Measurements from ENCODE around the gene NFATC1.
"Not testable (repeated sequence)": the region's sequence is repeated elsewhere in the genome, so short reads cannot be mapped to it uniquely, and the experiment has no call there.

The NFATC1 gene

GRCh38 chr18:79479116-79479760, 83.5 kb downstream of the NFATC1 start:
- DNase-seq, result no peak

GRCh38 chr18:79479761-79480161, 84.0 kb downstream of the NFATC1 start:
- no peak for DNase-seq

GRCh38 chr18:79480171-79481045, 84.7 kb downstream of the NFATC1 start:
- no peak for DNase-seq

DNA sequence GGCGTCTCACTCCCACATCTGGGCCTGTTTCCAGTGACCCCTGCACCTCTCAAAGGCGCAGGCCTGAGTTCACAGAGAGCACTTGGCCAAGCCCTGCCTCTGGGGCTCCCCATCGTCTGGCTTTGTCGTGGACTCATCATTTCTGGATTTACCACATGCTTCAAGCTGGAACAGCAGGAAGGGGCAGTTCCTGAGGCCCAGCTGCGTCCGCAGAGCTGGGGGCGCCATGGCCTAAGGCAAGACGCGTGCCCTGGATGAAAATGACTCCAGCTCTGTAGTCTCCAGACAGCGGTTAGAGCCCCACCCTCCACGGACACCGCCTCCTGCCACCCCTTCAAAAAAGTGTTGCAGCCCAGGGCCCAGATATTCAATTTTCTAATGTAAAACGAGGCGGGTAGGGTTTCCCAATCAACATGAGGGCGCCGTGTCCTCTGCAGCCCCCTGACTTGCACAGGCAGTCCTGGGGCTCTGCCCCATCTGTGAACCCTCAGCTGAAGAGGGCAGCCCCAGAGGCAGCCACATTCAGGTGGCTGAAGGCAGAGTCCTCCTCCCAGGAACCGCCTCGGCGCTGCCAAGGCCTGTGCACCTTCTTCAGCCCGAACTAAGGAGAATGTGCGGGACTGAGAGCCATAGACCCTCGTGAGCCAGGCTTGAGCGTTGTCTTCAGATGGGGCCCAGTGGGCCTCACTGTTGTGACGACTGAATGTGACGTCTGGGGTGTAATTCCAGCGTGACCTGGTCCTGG, 85.5 kb downstream of the NFATC1 start:
- no peak for DNase-seq

DNA sequence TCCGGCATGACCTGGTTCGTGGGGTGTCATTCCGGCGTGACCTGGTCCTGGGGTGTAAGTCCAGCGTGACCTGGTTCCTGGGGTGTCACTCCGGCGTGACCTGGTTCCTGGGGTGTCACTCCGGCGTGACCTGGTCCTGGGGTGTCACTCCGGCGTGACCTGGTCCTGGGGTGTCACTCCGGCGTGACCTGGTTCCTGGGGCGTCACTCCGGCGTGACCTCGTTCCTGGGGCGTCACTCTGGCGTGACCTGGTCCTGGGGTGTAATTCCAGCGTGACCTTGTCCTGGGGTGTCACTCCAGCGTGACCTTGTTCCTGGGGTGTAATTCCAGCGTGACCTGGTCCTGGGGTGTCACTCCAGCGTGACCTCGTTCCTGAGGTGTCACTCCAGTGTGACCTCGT, 87.7 kb downstream of the NFATC1 start:
- DNase-seq, result not testable (repeated sequence)

DNA sequence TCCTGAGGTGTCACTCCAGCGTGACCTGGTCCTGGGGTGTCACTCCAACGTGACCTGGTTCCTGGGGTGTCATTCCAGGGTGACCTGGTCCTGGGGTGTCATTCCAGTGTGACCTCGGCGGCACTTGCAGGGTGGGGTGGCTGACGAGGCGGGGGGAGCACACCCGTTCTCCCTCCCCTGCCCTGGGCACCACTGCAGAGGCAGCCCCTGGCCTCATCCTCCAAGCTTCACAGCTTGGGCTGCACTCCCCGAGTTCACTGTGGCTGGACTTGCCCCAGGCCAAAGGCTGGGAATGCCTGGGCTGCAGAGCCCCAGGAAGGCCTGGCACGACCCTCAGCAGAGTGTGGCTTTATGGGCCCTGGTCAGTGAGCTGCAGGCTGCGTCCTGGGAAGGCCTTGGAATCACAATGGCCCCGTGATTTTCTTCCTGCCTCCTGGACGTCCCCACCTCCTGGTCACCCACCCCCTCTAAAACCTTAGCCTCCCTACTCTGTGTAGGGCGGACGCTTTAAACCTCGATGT, 88.3 kb downstream of the NFATC1 start:
- no peak for DNase-seq

GRCh38 chr18:79484661-79485621, 89.2 kb downstream of the NFATC1 start:
- no peak for DNase-seq

- DNase-seq, result no peak
Observed at GRCh38 chr18:79485788-79486355, 90.1 kb downstream of the NFATC1 start.

- DNase-seq, result no peak
Observed at GRCh38 chr18:79486356-79487182, 90.8 kb downstream of the NFATC1 start.

DNA sequence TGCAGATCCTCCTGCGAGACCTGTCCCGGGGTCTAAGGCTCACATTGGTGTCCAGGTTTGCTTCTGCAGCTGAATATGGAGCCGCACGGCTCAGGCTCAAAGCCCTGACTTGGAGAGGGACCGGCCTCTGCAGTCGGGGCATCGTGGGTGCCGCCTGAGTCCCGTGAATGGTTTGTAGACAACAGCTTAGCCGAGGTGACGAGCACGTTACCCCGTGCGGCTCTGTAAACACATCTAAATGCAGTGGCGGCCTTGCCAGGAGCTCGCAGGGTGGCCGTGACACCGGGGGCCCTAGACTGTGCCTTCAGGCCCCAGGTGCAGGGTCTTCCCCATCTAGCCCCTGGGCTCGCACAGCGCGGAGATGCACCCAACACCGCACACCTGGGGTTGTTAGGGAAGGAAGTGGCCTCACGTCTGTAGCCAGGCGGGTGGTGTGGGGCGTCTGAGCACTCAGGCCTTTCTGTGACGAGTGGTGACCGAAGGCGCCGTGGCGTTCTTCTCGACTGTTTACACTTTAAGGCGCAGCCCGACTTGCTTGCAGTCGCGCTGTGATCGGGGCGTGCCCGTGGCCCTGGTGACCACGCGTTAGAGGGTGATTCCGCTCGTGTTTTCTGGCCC, 91.6 kb downstream of the NFATC1 start:
- no peak for DNase-seq

GRCh38 chr18:79487801-79488201, 92.1 kb downstream of the NFATC1 start:
- DNase-seq, result no peak

DNA sequence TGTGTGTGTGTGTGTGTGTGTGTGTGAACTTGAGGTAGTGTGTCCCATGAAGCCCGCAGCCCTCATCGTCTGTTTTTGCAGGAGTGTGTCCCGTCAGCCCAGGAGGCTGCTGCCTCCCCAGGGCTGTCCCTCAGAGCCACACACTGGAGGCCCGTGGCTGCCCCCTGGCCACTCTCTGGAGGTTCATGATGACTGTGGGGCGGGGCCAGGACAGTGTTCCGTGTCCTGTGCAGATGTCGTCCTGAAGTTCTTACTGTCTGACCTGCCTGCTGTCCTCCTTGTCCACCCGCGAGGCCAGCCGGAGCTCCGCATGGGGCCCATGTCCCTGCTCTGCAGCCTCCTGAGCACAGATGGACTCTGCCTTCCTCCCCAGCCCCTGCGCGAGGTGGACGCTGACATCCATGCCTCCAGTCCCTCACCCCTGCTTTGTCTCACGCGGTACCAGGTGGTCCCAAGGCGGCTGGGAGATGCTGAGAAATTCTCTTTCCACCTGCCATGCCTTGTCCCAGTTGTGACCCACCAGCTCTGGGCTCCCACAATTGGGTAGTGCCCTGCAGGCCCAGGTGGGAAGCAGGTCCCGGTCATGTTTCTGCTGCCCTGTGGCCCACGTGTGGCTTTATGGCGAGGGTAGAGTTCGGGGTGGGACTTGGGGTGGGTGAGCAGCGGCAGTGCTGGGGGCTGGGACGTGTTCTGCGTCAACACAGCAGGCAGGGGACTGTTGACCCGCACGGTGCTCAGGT, 92.8 kb downstream of the NFATC1 start:
- no peak for DNase-seq

DNA sequence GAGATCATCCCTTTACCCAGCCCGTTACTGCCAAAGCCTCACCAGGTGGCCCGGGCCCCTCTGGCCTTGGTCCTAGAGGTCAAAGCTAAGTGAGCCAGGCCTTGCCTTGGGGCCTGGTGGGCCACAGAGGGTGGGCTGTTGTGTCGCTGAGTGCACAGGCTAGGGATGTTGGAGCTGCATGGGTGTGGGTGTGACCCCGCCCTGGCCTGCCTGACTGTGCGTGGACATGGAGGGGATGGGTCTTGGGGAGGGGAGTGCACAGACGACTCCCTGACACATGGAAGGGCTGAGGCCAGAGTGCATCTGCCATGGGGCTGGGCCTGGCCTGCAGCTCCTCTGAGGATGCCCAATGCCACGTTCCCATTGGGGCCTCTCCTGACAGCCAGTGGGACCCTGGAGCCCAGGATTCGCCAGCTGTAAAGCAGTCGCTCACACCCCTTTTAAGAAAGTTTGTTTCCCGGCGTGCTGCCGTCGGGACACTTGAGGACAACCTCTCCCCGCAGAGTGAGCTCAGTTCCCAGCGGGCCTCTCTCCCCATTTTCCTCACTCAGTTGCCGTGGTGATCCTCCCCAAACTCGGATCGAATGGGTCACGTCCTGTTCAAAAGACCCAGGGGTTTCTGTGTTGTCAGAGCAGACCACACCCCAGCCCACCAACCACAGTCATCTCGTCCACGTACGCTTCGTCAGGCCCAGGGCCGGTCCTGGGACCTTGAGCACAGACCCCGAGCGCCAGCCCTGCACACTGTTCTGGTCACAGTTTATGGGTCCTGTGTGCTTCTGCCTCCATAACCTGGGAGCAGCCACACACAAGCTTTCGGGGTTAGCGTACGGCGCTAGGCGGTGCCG, 93.5 kb downstream of the NFATC1 start:
- no peak for DNase-seq

- DNase-seq, result no peak
Observed at GRCh38 chr18:79489899-79490625, 94.3 kb downstream of the NFATC1 start.

DNA sequence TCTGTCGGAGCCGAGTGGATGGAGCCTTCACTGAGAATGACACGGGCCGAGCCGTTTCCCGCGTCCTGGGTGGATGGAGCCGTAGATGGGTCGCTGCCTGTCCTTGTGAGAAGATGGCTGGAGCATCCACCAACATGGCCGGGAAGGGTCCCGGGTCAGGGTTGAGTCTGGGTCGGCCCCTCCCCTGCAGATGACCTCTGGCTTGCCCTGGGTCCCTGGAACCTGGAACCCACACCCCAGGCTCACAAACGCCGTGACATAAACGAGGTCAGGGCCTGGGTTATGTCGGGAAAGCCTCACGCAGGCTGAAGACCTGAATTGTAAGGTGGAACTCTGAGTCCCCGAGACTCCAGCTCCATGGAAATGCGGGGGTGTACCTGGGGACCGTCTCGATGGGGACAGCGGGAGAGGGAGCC, 94.9 kb downstream of the NFATC1 start:
- DNase-seq, result no peak

- DNase-seq, result no peak
Observed at GRCh38 chr18:79491081-79491551, 95.4 kb downstream of the NFATC1 start.

DNA sequence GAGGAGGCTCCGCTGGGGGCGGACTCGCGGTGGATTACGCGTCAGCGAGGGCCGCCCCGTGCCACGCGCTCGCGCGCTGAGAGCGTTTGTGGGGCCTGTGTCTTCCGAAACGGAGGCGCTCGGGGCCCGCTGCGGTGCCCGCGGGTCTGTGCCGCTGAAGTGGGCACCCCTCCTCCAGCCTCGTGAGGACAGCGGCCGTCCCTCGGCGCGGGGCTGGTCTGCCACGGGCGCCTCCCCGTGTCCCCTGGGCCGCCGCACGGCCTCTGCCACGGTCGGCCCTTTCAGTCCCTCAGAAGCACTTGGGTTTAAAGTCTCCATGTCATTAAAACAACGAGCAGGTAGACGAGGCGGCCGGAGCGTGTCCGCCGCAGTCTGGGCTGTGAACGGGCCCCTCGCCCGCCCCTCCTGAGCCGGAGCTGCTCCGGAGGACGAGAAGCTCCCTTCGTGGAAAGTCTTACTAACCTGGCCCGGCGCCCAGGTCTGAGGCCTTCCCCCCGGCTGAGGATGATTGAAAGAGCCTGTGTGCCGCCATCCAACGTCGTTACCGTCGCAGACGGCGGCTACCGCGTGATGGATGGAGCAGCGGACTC, 97.6 kb downstream of the NFATC1 start:
- DNase-seq, result no peak

Data from NCI-H2227 treated with DMSO at 0.1 percent for 48 hours (cell line).